Activated CD4-positive, alpha-beta T cell treated with anti-CD3 and anti-CD28 coated beads, Interleukin-2, amount 50 U/mL, for 1 hour (primary cell): ENCODE results near the gene SYT10.
"Not testable (repeated sequence)": the region's sequence is repeated elsewhere in the genome, so short reads cannot be mapped to it uniquely, and the experiment has no call there.

Experiments
- DNase-seq: peaks from one replicate; pipeline ENCODE4 v3.0.0-alpha.2; 2020

SYT10 gene

DNA sequence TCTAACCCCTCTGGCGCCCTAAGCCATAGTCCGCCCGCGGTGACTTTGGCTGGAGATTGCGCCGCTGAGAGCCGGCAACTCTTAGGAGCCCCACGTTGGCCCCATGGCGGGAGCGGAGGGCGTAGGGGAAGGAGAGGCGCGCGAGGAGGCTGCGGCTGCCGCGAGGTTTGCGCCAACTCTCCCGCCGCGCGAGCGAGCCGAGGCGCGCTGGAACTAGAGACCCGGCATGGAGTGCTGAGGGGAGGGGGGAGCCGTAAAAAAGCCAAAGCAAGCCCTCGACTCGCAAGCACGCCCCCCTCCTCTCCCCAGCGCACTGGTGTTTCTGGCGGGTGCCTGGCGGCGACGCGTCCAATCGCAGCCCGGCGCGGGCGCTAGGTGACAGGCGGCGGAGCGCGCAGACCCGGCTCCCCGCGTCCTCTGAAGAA is at the start of gene SYT10:
SYT10 (minus strand) TSS at position 233 of the 425 bp plus-strand sequence. CDS start 297 bp downstream, outside the sequence.
- no peak for DNase-seq

GRCh38 chr12:33488036-33488435 is 48.4 kb upstream of the SYT10 start:
- no peak for DNase-seq

- no peak for DNase-seq
These were observed 46.4 kb upstream of the SYT10 start for GRCh38 chr12:33486058-33486457.

DNA sequence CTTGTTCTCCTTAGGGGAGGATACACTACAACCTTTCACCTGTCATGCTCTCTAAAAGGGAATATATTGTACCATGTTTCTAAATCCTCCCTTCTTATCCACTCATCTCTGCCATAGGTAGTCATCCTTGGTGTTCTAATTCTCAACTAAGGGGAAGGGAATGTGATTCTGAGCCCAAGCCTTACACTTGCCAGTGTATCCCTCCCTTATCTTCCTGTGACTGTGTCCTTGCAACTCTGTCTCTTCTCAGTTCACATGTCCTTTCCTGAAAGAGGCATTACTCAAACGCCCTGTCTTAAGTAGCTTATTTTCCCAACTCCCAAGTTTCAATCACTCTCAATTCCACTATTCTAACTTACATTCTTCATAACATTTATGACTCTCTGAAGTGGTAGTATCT is 44.5 kb upstream of the SYT10 start:
- DNase-seq, result no peak

- DNase-seq, result no peak
These were observed 40.7 kb upstream of the SYT10 start for GRCh38 chr12:33480366-33480765.

DNA sequence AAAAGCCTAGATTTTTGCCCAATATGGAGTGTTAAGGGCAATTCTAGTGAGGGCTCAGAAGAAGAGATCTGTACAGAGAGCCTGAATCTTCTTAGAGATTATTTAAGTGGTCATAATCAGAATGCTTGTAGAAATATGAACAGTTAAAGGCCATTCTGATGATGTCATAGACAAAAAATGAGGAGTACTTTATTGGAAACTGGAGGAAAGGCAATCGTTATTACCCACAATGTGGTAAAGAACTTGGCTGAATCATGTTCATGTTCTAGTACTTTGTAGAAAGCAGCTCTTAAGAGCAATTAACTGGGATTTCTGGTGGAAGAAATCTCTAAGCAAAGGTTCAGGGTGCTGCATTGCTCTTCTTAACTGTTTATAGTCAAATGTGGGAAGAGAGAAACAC is 36.4 kb upstream of the SYT10 start:
- DNase-seq, result no peak

GRCh38 chr12:33472299-33472698 is 32.7 kb upstream of the SYT10 start:
- no peak for DNase-seq

DNA sequence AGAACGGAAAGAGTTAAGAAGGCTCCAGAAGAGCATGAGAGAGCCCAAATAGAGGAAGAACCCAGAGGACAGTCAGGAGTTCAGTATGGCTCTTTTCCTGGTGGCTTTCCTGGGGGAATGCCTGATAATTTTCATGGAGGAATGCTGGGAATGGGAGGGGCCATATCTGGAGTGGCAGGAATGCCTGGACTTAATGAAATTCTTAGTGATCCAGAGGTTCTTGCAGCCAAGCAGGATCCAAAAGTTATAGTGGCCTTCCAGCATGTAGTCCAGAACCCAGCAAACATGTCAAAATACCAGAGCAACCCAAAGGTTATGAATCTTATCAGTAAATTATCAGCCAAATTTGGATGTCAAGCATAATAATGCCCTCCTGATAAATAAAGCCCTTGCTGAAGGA is 15.5 kb upstream of the SYT10 start:
- DNase-seq, result no peak

- no peak for DNase-seq
These were observed 10.9 kb upstream of the SYT10 start for GRCh38 chr12:33450480-33450879.

DNA sequence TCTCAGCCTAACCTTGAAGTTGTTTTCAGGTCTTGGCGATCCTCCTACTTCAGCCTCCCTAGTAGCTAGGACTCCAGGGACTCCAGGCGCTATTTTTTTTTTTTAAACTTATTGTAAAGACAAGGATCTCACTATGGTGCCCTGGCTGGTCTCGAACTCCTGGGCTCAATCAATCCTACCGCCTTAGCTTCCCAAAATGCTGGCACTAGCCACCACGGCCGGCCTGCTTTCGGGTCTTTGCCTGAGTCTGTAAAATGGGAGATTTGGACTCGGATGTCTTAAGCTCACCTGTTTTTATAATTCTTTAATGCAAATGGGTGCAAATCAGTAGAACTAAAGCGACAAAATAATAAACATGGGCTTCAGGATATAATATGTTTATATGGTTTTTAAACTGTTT is 858 bp upstream of the SYT10 start:
- DNase-seq, result no peak

DNA sequence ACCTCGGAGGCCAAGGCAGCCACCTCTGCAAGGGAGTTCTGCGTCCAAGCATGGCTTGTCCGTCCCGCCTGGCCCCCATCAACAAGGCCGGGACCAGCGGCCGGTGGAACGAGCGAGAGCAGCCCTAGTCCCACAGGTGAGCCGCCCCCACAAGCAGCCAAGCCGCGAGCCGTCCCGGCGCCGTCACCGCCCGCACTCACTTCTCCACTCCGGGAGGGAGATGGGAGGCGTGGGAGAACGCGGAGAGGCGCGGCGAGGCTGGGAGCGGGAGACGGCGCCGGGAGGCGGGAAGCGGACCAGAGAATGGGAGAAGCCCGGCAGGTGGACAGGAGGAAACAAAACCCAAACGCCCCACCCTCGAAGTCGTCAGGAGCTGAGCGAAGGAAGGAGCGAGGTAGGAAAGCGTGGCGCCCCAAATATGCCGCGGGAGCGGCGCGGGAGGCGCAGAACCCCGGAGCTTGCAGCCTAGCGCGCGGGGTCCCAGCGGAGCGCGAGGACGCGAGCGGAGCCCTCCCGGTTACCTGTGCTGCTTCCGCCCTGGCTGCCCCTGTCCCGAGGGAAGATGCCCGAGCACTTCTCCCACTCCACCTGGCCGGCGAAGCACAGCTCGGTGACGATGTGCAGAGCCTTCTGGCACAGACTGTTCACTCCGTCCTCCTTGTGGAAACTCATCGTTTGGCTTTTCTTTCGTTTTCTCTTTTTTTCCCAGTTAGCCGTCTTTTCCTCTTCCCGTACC is 600 bp downstream of the SYT10 start:
- DNase-seq, result no peak

DNA sequence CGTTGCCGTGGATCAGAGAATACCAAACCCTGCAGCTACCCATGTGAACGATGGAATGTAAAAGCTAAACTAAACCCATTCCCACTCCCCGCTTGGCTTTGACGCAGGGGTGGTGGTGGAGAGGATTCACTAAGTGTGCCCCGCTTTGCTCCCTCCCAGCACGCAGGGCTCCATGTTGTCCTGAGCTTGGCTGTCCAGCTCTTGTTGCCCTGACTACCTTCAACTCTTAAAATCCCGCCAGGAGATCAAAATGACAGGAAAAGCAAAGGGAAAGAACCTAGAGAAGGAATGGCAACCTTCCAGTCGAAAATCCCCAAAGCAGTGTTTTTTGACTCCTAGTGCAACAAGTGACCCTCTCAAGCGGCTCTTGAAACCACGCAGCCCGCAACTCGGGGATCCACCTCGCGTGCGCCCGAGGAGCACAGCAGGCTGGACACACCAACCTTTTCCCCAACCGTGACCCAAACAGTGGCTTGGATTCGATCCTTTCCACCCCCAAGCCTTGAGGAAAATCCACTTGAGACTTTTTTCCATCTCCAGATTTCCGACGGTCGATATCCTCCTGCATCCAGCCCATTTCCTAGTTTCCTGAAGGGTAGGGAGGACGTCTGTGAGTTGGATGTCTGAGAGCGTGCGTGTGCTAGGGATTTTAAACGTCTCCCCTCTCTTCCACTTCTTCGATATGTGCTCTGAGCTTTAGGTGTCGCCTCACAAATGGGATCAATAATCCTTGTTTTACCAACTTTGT is 1.4 kb downstream of the SYT10 start:
- DNase-seq, result no peak

GRCh38 chr12:33437598-33437997 is 2.0 kb downstream of the SYT10 start:
- no peak for DNase-seq

GRCh38 chr12:33432992-33433391 is 6.6 kb downstream of the SYT10 start:
- DNase-seq, result no peak

DNA sequence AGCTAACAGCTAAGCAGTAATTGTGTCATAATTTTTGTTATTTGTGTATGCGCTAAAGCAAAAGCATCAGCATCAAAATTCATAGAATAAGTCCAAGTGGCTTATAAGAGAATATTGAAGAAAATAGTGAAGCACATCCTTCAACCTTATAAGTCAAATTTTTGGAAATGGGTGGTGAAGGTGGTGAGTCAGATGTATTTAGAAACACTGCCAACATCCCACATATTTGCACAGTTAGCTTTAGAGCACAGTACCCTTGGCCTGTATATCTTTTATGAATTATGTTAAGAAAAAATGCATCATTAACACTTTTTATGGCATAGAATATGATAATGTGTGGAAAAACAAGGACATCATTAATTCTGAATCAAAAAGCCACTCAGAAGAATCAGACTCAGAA is 8.0 kb downstream of the SYT10 start:
- no peak for DNase-seq

GRCh38 chr12:33429468-33429867 is 10.2 kb downstream of the SYT10 start:
- DNase-seq, result no peak

GRCh38 chr12:33427071-33427470 is 12.5 kb downstream of the SYT10 start:
- no peak for DNase-seq

- DNase-seq, result no peak
These were observed 15.9 kb downstream of the SYT10 start for GRCh38 chr12:33423706-33424105.

GRCh38 chr12:33412410-33412809 is 27.2 kb downstream of the SYT10 start:
- DNase-seq, result not testable (repeated sequence)

DNA sequence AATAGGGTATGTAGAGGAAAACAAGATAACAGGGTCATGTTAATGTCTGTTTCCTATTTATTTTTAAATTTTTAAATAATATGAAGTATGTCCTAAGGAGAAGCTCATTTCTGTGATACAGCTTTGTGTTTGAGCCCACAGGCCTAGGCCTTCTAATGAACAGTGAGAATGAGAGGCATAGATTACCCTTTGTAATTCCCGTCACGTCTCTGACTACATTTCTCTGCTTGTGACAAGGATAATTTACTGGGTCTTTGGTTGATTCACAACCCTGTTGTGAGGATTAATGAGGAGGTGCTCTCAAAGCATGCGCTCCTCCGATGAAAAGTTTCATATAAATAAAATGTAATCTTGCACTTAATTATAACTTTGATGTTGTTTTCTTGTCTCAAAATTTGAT is 56.1 kb downstream of the SYT10 start:
- DNase-seq, result no peak

DNA sequence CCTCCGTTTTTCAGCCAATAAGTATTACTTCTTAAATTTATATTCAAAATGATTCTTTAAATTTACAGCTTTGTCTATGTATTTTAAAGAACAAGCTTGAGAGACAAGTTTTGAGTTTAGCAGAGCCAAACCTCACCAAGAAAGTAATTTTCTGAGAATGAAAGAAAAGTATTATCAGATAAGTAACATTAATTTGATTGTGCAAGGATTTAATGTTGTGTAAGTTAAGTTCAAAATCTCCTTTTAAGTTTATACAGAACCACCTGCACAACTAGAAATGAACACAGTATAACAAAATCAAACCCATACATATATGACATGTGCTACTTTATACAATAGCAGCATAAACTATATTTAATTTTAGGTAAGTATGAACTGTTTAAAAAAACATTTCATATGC is 63.5 kb downstream of the SYT10 start:
- DNase-seq, result no peak

DNA sequence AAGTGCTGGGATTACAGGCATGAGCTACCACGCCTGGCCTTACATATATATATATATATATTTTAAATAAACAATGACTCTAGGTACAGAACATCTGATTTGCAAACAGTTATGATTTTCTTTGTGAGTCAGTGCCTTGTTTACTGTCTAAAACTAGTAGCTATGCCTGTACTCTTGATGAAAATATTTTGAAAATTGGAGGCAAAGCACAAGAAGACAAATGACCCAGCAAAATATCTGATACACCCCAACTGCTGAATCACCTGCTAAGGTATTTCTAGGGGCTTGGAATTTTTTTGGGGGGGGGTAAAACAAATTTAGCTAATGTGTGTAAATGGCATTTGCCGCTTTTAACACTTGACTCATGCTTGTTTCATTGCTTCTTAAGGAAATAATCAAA is 69.3 kb downstream of the SYT10 start:
- no peak for DNase-seq

GRCh38 chr12:33357181-33357580 is 82.4 kb downstream of the SYT10 start:
- no peak for DNase-seq

GRCh38 chr12:33349791-33350190 is 89.8 kb downstream of the SYT10 start:
- DNase-seq, result no peak
